HG02884 (cell line): ENCODE data around the gene TROAP.
"Not testable (repeated sequence)": the region's sequence is repeated elsewhere in the genome, so short reads cannot be mapped to it uniquely, and the experiment has no call there.

Experiments used
- ATAC-seq: cut with Tn5 transposase; IDR thresholded peaks from one replicate; pipeline ENCODE4 v1.9.1; 2021; ENCODE audit warnings: mild to moderate bottlenecking, moderate library complexity; ENCODE audit not compliant: unreplicated experiment

The TROAP gene

DNA sequence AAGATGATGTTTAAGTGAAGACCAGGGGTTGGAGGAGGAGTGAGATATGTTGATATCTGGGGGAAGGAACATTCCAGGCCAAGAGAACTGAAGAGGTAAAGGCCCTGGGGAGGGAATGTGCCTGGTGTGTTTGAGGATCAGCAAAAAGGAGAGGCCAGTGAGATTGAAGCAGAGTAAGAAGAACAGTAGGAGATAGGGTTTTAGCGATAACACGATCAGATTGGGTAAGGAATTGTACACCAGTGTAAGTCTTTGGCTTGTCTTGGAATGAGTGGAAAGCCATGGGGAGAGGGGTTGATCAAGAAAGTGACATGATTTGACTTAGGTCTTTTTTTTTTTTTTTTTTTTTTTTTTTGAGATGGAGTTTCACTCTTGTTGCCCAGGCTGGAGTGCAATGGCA lies 4.8 kb downstream of the TROAP start:
- no peak for ATAC-seq

GRCh38 chr12:49328816-49329215 lies 5.8 kb downstream of the TROAP start:
- no peak for ATAC-seq

DNA sequence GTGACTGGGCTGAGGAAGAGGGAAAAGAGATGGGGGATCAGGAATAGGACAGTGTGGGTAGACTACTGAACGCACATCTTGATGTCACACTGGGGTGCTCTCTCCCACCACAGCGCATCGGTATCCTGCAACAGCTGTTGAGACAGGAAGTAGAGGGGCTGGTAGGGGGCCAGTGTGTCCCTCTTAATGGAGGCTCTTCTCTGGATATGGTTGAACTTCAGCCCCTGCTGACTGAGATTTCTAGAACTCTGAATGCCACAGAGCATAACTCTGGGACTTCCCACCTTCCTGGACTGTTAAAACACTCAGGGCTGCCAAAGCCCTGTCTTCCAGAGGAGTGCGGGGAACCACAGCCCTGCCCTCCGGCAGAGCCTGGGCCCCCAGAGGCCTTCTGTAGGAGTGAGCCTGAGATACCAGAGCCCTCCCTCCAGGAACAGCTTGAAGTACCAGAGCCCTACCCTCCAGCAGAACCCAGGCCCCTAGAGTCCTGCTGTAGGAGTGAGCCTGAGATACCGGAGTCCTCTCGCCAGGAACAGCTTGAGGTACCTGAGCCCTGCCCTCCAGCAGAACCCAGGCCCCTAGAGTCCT lies 7.1 kb downstream of the TROAP start:
- ATAC-seq = no peak

- no peak for ATAC-seq
These were observed 7.8 kb downstream of the TROAP start for GRCh38 chr12:49330631-49331379.

- ATAC-seq = no peak
These were observed 8.5 kb downstream of the TROAP start for GRCh38 chr12:49331380-49332222.

GRCh38 chr12:49332441-49332861 lies 9.4 kb downstream of the TROAP start:
- no peak for ATAC-seq

GRCh38 chr12:49332891-49333371 lies 9.9 kb downstream of the TROAP start:
- ATAC-seq = no peak

DNA sequence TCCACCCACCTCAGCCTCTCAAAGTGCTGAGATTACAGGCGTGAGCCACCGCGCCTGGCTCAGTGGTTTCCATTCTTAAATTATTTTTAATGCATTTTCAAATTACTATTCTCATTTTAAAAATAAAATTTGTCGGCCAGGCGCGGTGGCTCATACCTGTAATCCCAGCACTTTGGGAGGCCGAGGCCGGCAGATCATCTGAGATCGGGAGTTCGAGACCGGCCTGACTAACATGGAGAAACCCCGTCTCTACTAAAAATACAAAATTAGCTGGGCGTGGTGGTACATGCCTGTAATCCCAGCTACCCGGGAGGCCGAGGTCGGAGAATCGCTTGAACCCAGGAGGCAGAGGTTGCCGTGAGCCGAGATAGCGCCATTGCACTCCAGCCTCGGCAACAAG lies 10.7 kb downstream of the TROAP start:
- not testable (repeated sequence) for ATAC-seq

GRCh38 chr12:49334226-49334625 lies 11.2 kb downstream of the TROAP start:
- no peak for ATAC-seq

DNA sequence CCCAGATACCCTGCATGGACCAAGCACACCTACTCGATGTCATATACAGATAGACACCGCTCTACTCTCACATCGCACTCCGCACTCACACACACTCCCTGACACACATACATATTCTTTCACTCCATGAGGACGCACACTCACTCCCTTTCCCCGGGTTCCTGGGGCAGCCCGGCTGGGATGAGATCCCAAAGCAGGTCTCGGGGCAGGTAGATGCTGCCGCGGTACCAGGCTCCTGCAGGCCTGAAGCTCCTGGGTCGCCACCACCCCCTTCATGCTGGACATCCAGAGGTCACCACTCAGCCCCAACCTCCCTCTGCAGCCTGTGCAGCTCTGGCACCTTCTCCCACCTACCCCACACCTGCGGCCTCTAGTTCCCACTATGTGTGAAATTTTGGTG lies 11.6 kb downstream of the TROAP start:
- no peak for ATAC-seq

GRCh38 chr12:49335118-49335954 lies 12.3 kb downstream of the TROAP start:
- ATAC-seq = no peak

- ATAC-seq = no peak
These were observed 13.0 kb downstream of the TROAP start for GRCh38 chr12:49335955-49336644.

DNA sequence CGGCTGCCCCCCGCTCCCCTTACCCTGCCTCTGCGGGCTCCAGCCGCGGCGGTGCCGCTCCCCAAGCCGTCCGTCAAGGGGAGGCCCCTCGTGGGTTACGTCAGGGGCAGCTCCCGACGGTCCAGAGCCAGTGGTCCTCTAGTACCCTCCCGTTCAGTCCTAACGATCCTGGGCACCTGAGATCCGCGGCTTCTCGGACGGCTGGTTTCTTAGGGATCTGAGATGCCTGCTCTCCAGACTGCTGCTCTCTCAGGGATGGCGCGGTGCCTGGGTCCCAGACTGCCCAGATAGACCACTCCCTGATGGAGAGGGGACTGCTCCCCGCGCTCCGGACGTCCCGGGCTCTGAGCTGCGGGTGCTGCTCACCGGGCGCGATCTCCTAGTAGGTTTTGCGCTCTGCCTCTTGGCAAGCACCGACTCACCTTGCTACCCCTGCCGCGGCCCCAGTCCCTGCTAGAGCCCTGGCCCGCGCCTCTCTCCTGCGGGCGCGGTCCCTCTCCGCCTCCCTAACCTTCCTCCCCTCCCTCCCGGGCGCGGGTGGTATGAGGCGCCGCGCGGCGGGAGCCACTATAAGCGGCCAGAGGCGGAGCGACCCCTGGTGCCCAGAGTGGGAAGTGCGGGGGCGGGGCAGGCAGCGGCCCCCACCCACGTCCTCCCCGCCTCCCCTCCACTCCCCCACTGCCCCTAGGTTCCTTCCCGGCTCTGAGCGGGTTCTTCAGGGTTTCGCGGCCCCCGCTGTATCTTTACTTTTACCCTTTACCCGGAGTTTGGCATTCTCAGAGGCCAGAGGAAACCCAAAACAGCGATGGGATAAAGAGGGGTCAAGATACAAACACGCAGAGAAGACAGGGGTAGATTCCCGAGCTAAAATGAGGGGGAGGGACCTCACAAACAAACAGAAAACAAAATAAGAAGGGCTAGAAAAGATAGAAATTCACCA lies 13.9 kb downstream of the TROAP start, which contains the start of gene C1QL4:
C1QL4 (minus strand) TSS at position 544 of the 940 bp plus-strand sequence. CDS start 711 bp downstream, outside the sequence.
- no peak for ATAC-seq

DNA sequence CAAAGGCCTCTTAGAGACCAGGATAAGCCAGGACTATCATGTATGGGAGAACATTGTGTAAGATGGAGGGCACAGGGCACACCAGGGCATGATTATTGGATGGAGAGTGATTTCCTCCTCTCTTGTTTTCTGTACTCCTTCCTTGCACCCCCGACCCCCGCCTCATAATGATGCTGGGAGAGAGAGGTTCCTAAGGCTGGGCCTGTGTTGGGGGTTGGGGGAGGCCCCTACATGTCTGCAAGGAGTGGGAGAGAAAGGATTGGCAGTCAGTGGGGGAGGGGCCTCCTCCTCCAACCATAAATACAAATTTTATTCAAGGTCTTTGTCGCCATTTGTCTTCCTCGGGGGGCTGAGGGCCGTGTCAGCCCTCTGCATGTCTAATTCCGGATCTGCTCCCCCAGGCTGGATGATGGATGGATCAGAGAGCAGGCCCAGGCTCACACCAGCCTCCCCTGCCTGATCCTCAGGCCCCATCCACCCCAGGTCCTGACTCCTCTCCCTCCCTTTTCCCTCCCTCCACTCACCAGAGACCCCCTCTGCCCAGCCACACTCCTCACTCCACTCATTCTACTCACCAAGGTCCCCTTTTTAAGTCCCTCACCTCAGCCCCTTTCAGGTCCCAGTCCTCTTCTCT lies 15.9 kb downstream of the TROAP start:
- no peak for ATAC-seq

- ATAC-seq = no peak
These were observed 16.4 kb downstream of the TROAP start for GRCh38 chr12:49339464-49339861.

DNA sequence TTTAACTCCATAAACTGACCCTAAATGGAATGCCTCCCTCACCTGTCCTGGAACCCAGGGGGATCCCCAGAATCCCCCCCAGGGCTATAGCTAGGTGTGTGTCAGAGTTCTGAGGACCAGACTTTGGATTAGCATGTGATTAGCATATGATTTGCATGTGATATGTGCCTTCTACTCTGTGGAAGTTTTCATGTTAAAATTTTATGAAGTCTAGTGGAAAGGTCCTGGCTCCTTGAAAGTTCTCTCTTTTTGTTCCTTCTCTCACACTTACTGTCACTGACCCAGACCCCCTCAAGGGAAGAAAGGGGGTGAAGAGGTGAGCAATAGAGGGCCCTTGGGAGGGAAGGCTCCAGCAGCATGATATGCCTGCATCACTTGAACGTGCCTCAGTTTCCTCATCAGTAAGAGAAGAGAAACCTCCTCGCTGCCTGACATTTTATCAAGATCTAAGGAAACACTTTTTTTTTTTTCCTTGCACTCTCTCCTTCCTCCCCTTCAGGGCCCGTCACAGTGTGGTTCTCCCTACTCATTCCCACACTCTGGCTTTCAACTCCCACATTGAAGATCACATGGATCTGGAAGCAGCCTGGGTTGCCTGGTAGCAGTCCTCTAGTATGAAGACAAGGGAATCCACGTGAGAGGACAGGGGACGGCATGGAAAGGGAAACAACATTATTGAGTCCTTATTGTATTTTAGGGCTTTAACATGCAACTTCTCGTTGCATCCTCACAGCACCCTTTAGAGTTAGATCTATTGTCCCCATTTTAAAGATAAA lies 17.2 kb downstream of the TROAP start:
- no peak for ATAC-seq

- ATAC-seq = no peak
These were observed 18.1 kb downstream of the TROAP start for GRCh38 chr12:49340971-49341776.
